K562 (cell line): ENCODE data around the gene ZC3H7B. TPM values are rescaled to one million over a fixed set of nuclear protein-coding genes. Genes with fewer than 3 reads are reported as not detected.

Source experiments
- ATAC-seq: fragments of 200-7000 bp; cut with Tn5 transposase; 3 replicates; pipeline ENCODE4 v1.9.1; 2020; ENCODE audit warnings: moderate library complexity
- BruUV-seq: library from RNA; stranded (reverse); fragments of 400-500 nt; replicated peaks from 2 replicates; lab custom pipeline; 2021; lab: Mats Ljungman, UMichigan
- CTCF ChIA-PET: fragments of 300-600 bp; formaldehyde crosslinking; extraction: SDS; loops from one replicate; lab custom pipeline; 2021; ENCODE audit warnings: low intra/inter-chr PET ratio; lab: Yijun Ruan, JAX
- POLR2A ChIA-PET: fragments of 300-600, 350-650 bp; sonication (Branson Sonifier 250); formaldehyde crosslinking; extraction: SDS; loops from one replicate; lab custom pipeline; 2021; ENCODE audit warnings: antibody characterized with exemption, inconsistent platforms; lab: Yijun Ruan, JAX
- DNase-seq, 4 experiments: peaks; one replicate each; pipeline versions ENCODE4 v3.0.0 to v3.0.0-alpha.2; 2011 to 2018; ENCODE audit warnings: low spot score in 3 of 4, mixed read lengths in 3 of 4; ENCODE audit errors: extremely low read depth in 1 of 4
- FAIRE-seq: peaks from 2 replicates; lab custom pipeline; 2011; peaks lifted over from hg19 to GRCh38; lab: Jason Lieb, UNC
- H2AFZ ChIP-seq: 2 replicates; pipeline ENCODE4 v1.6.0; 2011; ENCODE audit warnings: low read depth, low read length, control low read depth, inconsistent platforms
- H3K27ac ChIP-seq: fragments of 200-600 bp; 3 replicates; pipeline ENCODE4 v1.8.0; 2011; ENCODE audit warnings: low read depth, mild to moderate bottlenecking, control low read depth, inconsistent platforms, low read length, moderate library complexity, mixed read lengths; ENCODE audit errors: extremely low read depth
- H3K27me3 ChIP-seq, 2 experiments: fragments of 300-600 bp in 1 of 2; 2 replicates in 1 of 2; 3 replicates in 1 of 2; pipeline versions ENCODE4 v1.6.0 to v1.8.0; 2011; ENCODE audit warnings: inconsistent platforms in 2 of 2, low read length in 2 of 2, mild to moderate bottlenecking in 1 of 2, mixed read lengths in 1 of 2, moderate library complexity in 1 of 2; ENCODE audit not compliant: control insufficient read depth in 2 of 2, insufficient read depth in 2 of 2
- H3K36me3 ChIP-seq: fragments of 300-600 bp; 3 replicates; pipeline ENCODE4 v1.8.0; 2011; ENCODE audit warnings: mild to moderate bottlenecking, low read length, inconsistent platforms; ENCODE audit not compliant: control insufficient read depth, insufficient read depth
- H3K4me1 ChIP-seq, 2 experiments: fragments of 200-600 bp in 1 of 2; replicated peaks in 1 of 2; 2 replicates in 1 of 2; 3 replicates in 1 of 2; pipeline versions ENCODE4 v1.5.1 to v1.8.0; 2011; ENCODE audit warnings: inconsistent platforms in 2 of 2, low read length in 2 of 2, mild to moderate bottlenecking in 1 of 2, mixed read lengths in 1 of 2, moderate library complexity in 1 of 2; ENCODE audit not compliant: control insufficient read depth in 2 of 2, insufficient read depth in 2 of 2
- H3K4me2 ChIP-seq: 2 replicates; pipeline ENCODE4 v1.6.1; 2011; ENCODE audit warnings: low read length, control low read depth, inconsistent platforms, mixed read lengths; ENCODE audit not compliant: insufficient read depth
- H3K4me3 ChIP-seq: fragments of 200-600 bp; sonication (generic), shearing (Covaris generic); 2 replicates; pipeline ENCODE4 v1.5.1; 2016; ENCODE audit warnings: control low read depth, inconsistent platforms
- H3K79me2 ChIP-seq: fragments of 200-600 bp; 3 replicates; pipeline ENCODE4 v1.8.0; 2011; ENCODE audit warnings: low read length, inconsistent platforms; ENCODE audit not compliant: control insufficient read depth, insufficient read depth
- H3K9ac ChIP-seq, 2 experiments: 2 replicates each; pipeline versions ENCODE4 v1.6.0 to v1.6.1; 2011; ENCODE audit warnings: low read depth in 2 of 2, low read length in 2 of 2, control low read depth in 1 of 2, inconsistent platforms in 1 of 2, mild to moderate bottlenecking in 1 of 2, mixed read lengths in 1 of 2; ENCODE audit not compliant: insufficient read depth in 1 of 2
- H3K9me1 ChIP-seq: one replicate; pipeline ENCODE4 v1.6.0; 2011; ENCODE audit warnings: inconsistent platforms, mild to moderate bottlenecking, low read length, moderate library complexity; ENCODE audit not compliant: control insufficient read depth, insufficient read depth
- H3K9me3 ChIP-seq: replicated peaks from 2 replicates; pipeline ENCODE4 v1.5.1; 2011; ENCODE audit warnings: low read depth, low read length, inconsistent platforms; ENCODE audit not compliant: control insufficient read depth, insufficient read depth
- H4K20me1 ChIP-seq: replicated peaks from 2 replicates; pipeline ENCODE4 v1.6.1; 2011; ENCODE audit warnings: low read length, inconsistent platforms, mixed read lengths; ENCODE audit not compliant: control insufficient read depth, insufficient read depth
- BRD9 ChIP-seq: fragments of 450-650 bp; IDR thresholded peaks from 2 replicates; pipeline ENCODE4 v1.6.1; 2018; ENCODE audit warnings: low read depth; ENCODE audit not compliant: partially characterized antibody
- CBX3 ChIP-seq, 2 experiments: IDR thresholded peaks; 1 replicate in 1 of 2; 2 replicates in 1 of 2; pipeline ENCODE4 v1.6.1; 2012; ENCODE audit warnings: inconsistent platforms in 2 of 2, low read length in 2 of 2, borderline replicate concordance in 1 of 2, control low read depth in 1 of 2
- ERF ChIP-seq: fragments of 450-650 bp; formaldehyde crosslinking; IDR thresholded peaks from 2 replicates; pipeline ENCODE4 v1.4.0; 2020; ENCODE audit warnings: mild to moderate bottlenecking, mixed read lengths
- FOXA1 ChIP-seq: fragments of 450-650 bp; IDR thresholded peaks from 2 replicates; pipeline ENCODE4 v1.6.1; 2016; ENCODE audit warnings: mild to moderate bottlenecking, borderline replicate concordance
- FOXJ2 ChIP-seq: fragments of 200-800 bp; sonication (Bioruptor generic); IDR thresholded peaks from 2 replicates; pipeline ENCODE4 v1.6.1; 2016; ENCODE audit warnings: missing genetic modification characterization, missing compliant biosample characterization
- HNRNPUL1 ChIP-seq: fragments of 200-400 bp; formaldehyde crosslinking; IDR thresholded peaks from 2 replicates; pipeline ENCODE4 v1.6.1; 2017; ENCODE audit warnings: low read length
- MTF1 ChIP-seq: fragments of 250-450 bp; sonication (Bioruptor Pico); IDR thresholded peaks from 2 replicates; pipeline ENCODE4 v1.9.0; 2021; ENCODE audit warnings: moderate library complexity, mild to moderate bottlenecking, inconsistent platforms, borderline replicate concordance
- PRMT5 ChIP-seq: sonication (generic); formaldehyde crosslinking; IDR thresholded peaks from 2 replicates; pipeline ENCODE4 v1.5.0; 2020; ENCODE audit warnings: missing genetic modification reagents
- SAFB ChIP-seq: fragments of 200-400 bp; formaldehyde crosslinking; IDR thresholded peaks from 2 replicates; pipeline ENCODE4 v1.6.1; 2017; ENCODE audit warnings: low read depth, low read length, borderline replicate concordance
- SMARCA5 ChIP-seq: fragments of 450-650 bp; IDR thresholded peaks from 2 replicates; pipeline ENCODE4 v1.6.1; 2016
- ZNF785 ChIP-seq: fragments of 250-450 bp; sonication (Bioruptor Pico); IDR thresholded peaks from 2 replicates; pipeline ENCODE4 v1.4.0; 2020; ENCODE audit warnings: mild to moderate bottlenecking
- WGBS: fragments of 100-300 bp; shearing (Covaris generic); methylation state at CpG from one replicate; pipeline ENCODE4 v1.1.6; 2016; ENCODE audit warnings: low coverage, mixed read lengths; ENCODE audit not compliant: insufficient coverage; ENCODE audit errors: missing lambda C conversion rate; 5-methylcytosine and 5-hydroxymethylcytosine counted together
- in situ Hi-C: fragments of 300-500 bp; cut with MboI; formaldehyde crosslinking; loops from 4 replicates; pipeline ENCODE4 v1.15.0; 2018; ENCODE audit warnings: inconsistent platforms, mixed read lengths
- intact Hi-C: fragments of 100-400 bp; cut with micrococcal nuclease; formaldehyde crosslinking; loops from 2 replicates; pipeline ENCODE4 v1.14.2; 2022
- polyA plus RNA-seq, 8 experiments: library from polyadenylated mRNA; depleted of rRNA in 4 of 8; stranded (reverse) in 5 of 8; unstranded in 3 of 8; fragments of >200 nt; fragmentation: Nextera tagmentation in 2 of 8; fragmentation: Illumina TruSeq in 1 of 8; extraction: Ambion mirVana in 2 of 8; extraction: Trizol in 1 of 8; gene quantifications; 2 replicates each; pipeline versions ENCODE4 v1.2.1 to v1.2.3, GENCODE V29; 2011 to 2014; ENCODE audit warnings: inconsistent platforms in 1 of 8, missing spikeins in 1 of 8
- total RNA-seq, 7 experiments: library from RNA; depleted of rRNA in 6 of 7; stranded (reverse); fragments of >200 nt in 6 of 7; fragmentation: Illumina TruSeq in 2 of 7; extraction: Trizol in 2 of 7; gene quantifications; 2 replicates each; pipeline versions ENCODE4 v1.2.1 to v1.2.3, GENCODE V29; 2011 to 2021; ENCODE audit warnings: low replicate concordance in 1 of 7
- TF ChIP-seq, protein P1 (sequence below): fragments of 250-450 bp; sonication (Bioruptor Pico); IDR thresholded peaks from 2 replicates; pipeline ENCODE4 v1.5.0; 2020; ENCODE audit warnings: mild to moderate bottlenecking, borderline replicate concordance
- TF ChIP-seq, protein P2 (sequence below): sonication (generic); formaldehyde crosslinking; IDR thresholded peaks from 2 replicates; pipeline ENCODE4 v1.8.0; 2023; ENCODE audit warnings: mild to moderate bottlenecking, missing genetic modification reagents
- TF ChIP-seq, protein P3 (sequence below): sonication (generic); formaldehyde crosslinking; IDR thresholded peaks from 2 replicates; pipeline ENCODE4 v1.8.1; 2023; ENCODE audit warnings: mild to moderate bottlenecking, missing genetic modification reagents
- TF ChIP-seq, protein P4 (sequence below): sonication (generic); formaldehyde crosslinking; IDR thresholded peaks from 2 replicates; pipeline ENCODE4 v1.8.1; 2022; ENCODE audit warnings: missing genetic modification reagents

ZC3H7B gene
- total and polyA plus RNA-seq, 9 of the 15 experiments (the other 6 are each of a cell fraction or from before 2014, with no cell fraction given), result 0.07 to 49.8 (median 26.8) TPM

DNA sequence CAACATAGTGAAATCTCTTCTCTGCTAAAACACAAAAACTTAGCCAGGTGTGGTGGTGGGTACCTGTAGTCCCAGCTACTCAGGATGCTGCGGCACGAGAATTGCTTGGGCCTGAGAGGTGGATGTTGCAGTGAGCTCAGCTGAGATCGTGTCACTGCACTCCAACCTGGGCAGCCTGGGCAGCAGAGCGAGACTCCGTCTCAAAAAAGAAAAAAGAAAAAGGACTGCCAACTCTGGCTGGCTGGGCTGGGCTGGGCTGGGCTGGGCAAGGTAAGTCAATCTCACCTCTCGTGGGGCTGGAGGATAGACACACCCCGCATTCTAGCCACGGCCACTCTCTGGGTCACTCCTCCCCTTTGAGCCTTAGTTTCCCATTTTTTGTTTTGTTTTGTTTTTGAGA lies 107.3 kb downstream of the ZC3H7B start:
- POLR2A ChIA-PET, result interaction anchor here (1.0 to 2.1 kb wide), 2 partner anchors 9 to 118 kb away, joined by 3 to 4 read pairs; no protein-coding TSS in a partner anchor
- Histone ChIP-seq H2AFZ (no peak overlapping the region), H3K4me2 (no peak overlapping the region), H3K9me3 (no peaks in the 10 kb centered on the region), H3K4me3 (no peak overlapping the region), H4K20me1 (no peaks in the 10 kb centered on the region), H3K4me1 (peaks cover 9 to 20% of the 10 kb centered on the region in 2 experiments; a peak in 4 of 5 replicates), H3K79me2 (peaks cover 14% of the 10 kb centered on the region; the same call in 2 of the 3 replicates), H3K9ac (no peak overlapping the region), H3K27me3 (no peaks in the 10 kb centered on the region), H3K27ac (no peak overlapping the region), H3K9me1 (no peaks in the 10 kb centered on the region), H3K36me3 (no peaks in the 10 kb centered on the region)
- intact Hi-C loops (no loop called here), in situ Hi-C loops (no loop called here)
- BruUV-seq, result no TSS peak
- CTCF ChIA-PET, result no interaction called here
- WGBS, result 73% methylated on average over 5 of the region's 8 CpGs
- no peak for ATAC-seq
- no peak for FAIRE-seq
- no peak for DNase-seq
- TF ChIP-seq HNRNPUL1 (no peak), FOXJ2 (tag) (no peak), FOXA1 (no peak), PRMT5 (no peak), SMARCA5 (no peak), CBX3 (IDR thresholded peaks at IDR 0.05; ENCODE audit: borderline replicate concordance in 1 of 2, low read length in 2 of 2) (no peak), ERF (CRISPR knock-in tag) (no peak), SAFB (no peak), MTF1 (CRISPR knock-in tag) (no peak), BRD9 (no peak), ZNF785 (CRISPR knock-in tag) (no peak)
- TF ChIP-seq, protein P1, sequence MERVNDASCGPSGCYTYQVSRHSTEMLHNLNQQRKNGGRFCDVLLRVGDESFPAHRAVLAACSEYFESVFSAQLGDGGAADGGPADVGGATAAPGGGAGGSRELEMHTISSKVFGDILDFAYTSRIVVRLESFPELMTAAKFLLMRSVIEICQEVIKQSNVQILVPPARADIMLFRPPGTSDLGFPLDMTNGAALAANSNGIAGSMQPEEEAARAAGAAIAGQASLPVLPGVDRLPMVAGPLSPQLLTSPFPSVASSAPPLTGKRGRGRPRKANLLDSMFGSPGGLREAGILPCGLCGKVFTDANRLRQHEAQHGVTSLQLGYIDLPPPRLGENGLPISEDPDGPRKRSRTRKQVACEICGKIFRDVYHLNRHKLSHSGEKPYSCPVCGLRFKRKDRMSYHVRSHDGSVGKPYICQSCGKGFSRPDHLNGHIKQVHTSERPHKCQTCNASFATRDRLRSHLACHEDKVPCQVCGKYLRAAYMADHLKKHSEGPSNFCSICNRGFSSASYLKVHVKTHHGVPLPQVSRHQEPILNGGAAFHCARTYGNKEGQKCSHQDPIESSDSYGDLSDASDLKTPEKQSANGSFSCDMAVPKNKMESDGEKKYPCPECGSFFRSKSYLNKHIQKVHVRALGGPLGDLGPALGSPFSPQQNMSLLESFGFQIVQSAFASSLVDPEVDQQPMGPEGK (CRISPR knock-in tag), result no peak
- TF ChIP-seq, protein P2, sequence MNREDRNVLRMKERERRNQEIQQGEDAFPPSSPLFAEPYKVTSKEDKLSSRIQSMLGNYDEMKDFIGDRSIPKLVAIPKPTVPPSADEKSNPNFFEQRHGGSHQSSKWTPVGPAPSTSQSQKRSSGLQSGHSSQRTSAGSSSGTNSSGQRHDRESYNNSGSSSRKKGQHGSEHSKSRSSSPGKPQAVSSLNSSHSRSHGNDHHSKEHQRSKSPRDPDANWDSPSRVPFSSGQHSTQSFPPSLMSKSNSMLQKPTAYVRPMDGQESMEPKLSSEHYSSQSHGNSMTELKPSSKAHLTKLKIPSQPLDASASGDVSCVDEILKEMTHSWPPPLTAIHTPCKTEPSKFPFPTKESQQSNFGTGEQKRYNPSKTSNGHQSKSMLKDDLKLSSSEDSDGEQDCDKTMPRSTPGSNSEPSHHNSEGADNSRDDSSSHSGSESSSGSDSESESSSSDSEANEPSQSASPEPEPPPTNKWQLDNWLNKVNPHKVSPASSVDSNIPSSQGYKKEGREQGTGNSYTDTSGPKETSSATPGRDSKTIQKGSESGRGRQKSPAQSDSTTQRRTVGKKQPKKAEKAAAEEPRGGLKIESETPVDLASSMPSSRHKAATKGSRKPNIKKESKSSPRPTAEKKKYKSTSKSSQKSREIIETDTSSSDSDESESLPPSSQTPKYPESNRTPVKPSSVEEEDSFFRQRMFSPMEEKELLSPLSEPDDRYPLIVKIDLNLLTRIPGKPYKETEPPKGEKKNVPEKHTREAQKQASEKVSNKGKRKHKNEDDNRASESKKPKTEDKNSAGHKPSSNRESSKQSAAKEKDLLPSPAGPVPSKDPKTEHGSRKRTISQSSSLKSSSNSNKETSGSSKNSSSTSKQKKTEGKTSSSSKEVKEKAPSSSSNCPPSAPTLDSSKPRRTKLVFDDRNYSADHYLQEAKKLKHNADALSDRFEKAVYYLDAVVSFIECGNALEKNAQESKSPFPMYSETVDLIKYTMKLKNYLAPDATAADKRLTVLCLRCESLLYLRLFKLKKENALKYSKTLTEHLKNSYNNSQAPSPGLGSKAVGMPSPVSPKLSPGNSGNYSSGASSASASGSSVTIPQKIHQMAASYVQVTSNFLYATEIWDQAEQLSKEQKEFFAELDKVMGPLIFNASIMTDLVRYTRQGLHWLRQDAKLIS (CRISPR knock-in tag), result no peak
- TF ChIP-seq, protein P3, sequence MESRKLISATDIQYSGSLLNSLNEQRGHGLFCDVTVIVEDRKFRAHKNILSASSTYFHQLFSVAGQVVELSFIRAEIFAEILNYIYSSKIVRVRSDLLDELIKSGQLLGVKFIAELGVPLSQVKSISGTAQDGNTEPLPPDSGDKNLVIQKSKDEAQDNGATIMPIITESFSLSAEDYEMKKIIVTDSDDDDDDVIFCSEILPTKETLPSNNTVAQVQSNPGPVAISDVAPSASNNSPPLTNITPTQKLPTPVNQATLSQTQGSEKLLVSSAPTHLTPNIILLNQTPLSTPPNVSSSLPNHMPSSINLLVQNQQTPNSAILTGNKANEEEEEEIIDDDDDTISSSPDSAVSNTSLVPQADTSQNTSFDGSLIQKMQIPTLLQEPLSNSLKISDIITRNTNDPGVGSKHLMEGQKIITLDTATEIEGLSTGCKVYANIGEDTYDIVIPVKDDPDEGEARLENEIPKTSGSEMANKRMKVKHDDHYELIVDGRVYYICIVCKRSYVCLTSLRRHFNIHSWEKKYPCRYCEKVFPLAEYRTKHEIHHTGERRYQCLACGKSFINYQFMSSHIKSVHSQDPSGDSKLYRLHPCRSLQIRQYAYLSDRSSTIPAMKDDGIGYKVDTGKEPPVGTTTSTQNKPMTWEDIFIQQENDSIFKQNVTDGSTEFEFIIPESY, result no peak
- TF ChIP-seq, protein P4, sequence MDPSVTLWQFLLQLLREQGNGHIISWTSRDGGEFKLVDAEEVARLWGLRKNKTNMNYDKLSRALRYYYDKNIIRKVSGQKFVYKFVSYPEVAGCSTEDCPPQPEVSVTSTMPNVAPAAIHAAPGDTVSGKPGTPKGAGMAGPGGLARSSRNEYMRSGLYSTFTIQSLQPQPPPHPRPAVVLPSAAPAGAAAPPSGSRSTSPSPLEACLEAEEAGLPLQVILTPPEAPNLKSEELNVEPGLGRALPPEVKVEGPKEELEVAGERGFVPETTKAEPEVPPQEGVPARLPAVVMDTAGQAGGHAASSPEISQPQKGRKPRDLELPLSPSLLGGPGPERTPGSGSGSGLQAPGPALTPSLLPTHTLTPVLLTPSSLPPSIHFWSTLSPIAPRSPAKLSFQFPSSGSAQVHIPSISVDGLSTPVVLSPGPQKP, result no peak
